Measurements from ENCODE around the gene RTEL1.
"Not testable (repeated sequence)": the region's sequence is repeated elsewhere in the genome, so short reads cannot be mapped to it uniquely, and the experiment has no call there.

RTEL1 gene

DNA sequence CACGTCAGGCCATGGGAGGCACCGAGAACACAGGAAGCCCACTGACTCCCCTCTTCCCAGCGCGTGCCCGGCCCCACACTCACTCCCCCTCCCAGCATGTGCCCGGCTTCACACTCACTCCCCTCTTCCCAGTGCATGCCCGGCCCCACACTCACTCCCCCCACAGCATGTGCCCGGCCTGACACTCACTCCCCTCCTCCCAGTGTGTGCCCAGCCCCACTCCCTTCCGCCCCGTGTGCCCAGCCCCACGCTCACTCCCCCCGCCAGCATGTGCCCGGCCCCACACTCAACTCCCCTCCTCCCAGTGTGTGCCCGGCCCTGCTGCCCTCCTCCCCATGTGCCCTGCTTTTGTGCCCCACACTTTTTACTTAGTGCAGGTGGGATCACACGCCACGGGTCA is 9.7 kb downstream of the RTEL1 start:
- DNase-seq (ENCODE audit: low read depth), result no peak

DNA sequence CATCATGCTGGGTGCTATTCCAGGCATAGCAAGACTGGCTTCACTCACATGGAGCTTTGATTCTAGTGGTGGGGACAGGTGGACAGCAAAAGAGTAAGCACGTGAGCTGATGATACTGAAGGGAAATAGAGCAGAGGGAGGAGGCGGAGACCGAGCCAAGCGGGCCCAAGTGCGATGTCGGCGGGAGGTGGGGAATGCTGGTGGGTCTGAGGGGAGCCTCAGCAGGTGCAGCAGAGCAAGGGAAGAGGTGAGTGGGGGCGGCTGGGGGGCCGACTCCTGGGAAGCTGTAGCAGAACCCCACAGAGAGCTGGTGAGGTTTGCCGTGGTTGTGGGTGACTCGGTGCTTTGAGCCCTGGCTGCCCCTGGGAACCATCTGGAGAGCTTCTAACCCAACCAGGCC is 10.2 kb downstream of the RTEL1 start:
- no peak for DNase-seq (ENCODE audit: low read depth)

DNA sequence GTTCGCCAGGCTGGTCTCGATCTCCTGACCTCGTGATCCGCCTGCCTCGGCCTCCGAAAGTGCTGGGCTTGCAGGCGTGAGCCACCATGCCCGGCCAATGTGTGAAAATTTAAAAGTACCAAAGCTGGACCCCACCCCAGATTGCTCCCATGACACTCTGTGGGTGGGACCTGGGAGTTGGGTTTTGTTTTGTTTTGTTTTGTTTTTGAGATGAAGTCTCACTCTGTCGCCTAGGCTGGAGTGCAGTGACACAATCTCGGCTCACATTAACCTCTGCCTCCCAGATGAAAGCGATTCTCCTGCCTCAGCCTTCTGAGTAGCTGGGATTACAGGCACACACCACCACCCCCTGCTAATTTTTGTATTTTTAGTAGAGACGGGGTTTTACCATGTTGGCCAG is 13.6 kb downstream of the RTEL1 start:
- DNase-seq (ENCODE audit: low read depth), result not testable (repeated sequence)

DNA sequence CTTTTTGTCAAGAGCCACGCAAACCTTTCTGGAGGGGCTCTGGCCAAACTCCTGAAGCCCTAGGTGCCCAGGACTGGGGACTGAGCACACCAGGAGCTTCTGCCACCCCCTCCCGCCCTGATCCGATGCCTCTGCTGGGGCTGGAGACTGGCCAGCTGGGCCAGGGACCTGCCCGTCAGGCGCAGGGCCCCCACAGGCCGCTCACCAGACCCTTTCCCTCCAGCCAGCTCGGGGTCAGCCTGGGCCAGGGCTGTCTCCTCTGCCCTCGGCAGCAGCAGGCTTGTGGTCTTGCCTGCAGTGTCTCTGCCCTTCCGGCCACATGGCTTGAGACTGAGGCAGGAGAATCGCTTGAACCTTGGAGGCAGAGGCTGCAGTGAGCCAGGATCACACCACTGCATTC is 14.6 kb downstream of the RTEL1 start:
- no peak for DNase-seq (ENCODE audit: low read depth)

DNA sequence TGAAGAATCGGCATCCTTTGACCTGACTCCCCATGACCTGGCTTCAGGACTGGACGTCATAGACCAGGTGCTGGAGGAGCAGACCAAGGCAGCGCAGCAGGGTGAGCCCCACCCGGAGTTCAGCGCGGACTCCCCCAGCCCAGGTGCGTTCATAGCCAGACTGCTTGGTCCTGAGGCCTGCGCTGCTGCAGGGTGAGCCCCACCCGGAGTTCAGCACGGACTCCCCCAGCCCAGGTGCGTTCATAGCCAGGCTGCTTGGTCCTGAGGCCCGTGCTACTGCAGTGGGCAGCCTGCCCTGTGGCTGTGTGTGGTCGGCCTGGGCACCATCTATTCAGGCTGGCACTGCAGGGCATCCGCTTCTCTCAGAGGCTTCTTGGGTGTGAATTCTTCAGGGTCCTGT is 15.8 kb downstream of the RTEL1 start:
- no peak for DNase-seq (ENCODE audit: low read depth)

DNA sequence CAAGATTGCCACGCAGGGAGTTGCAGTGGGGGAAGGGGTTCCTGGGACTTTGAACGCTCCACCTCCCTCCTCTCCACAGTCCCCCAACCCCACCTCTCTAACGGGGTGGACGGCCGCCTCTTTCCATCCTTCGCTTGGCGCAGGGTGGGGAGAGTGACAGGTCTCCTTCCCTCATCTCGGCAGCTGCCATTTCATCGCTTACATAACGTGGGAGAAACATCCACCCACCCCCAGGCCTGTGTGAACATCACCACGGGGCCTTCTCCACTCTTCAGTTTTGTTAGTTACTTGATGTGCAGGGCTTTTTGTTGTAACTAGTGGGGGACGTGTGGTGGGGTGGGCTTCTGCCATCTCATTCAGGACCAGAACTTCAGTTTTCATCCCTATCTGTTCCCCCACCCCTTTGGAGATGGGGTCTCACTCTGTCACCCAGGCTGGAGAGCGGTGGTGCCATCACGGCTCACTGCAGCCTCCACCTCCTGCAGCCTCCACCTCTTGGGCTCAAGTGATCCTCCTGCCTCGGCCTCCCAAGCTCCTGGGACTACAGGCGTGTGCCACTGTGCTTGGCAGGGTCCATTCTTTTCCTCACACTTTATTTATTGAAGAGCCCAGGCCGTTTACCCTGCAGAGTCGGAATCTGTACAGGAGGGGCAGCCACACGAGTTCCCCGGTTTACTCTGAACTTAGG is 17.7 kb downstream of the RTEL1 start:
- DNase-seq (ENCODE audit: low read depth), result no peak

DNA sequence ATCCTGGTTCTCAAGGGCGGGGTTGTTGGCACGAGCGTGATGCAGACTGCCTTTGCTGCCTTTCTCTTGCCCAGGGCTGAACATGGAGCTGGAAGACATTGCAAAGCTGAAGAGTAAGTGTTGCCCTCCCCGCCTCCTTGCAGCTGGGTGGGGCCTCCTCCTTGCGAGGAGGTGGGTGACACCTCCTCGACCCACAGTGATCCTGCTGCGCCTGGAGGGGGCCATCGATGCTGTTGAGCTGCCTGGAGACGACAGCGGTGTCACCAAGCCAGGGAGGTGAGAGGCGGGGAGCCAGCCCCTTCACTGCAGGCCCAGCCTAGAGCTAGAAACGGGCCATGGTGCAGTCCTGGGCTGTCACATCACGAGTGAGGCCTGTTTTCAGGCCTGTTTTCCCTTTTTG is 20.0 kb downstream of the RTEL1 start:
- DNase-seq (ENCODE audit: low read depth), result no peak

- no peak for DNase-seq (ENCODE audit: low read depth)
Observed at GRCh38 chr20:63678667-63679465, 20.8 kb downstream of the RTEL1 start.

DNA sequence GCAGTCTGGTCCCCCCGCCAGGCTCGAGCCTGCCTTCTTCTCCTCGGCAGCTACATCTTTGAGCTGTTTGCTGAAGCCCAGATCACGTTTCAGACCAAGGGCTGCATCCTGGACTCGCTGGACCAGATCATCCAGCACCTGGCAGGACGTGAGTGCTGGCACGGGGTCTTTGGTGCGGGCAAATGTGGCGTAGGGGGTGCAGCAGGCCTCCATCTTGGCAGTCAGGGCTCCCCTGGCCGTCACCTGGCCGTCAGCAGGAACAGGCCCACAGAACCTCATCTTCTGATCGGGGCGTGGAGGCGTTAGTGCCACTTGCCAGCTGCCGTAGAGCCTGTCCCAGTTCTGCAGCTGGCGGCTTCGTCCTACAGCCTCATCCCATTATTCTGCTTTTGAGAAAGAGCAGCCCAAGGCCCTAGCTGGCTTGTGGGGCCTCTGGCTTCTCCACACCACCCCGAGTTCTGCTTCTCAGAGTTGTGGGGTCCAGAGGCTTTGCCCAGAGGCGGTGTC is 21.7 kb downstream of the RTEL1 start:
- no peak for DNase-seq (ENCODE audit: low read depth)

GRCh38 chr20:63680427-63680826 is 22.3 kb downstream of the RTEL1 start:
- DNase-seq (ENCODE audit: low read depth), result no peak

- no peak for DNase-seq (ENCODE audit: low read depth)
Observed at GRCh38 chr20:63680857-63681608, 22.9 kb downstream of the RTEL1 start.

- DNase-seq (ENCODE audit: low read depth), result no peak
Observed at GRCh38 chr20:63681609-63682142, 23.6 kb downstream of the RTEL1 start.

- DNase-seq (ENCODE audit: low read depth), result peak; percentile 94
Observed at GRCh38 chr20:63682384-63683139, 24.4 kb downstream of the RTEL1 start.

- DNase-seq (ENCODE audit: low read depth), result no peak
Observed at GRCh38 chr20:63685269-63686026, 27.3 kb downstream of the RTEL1 start.

- no peak for DNase-seq (ENCODE audit: low read depth)
Observed at GRCh38 chr20:63686094-63686491, 28.0 kb downstream of the RTEL1 start.

- DNase-seq (ENCODE audit: low read depth), result peak; percentile 78
Observed at GRCh38 chr20:63686492-63687321, 28.6 kb downstream of the RTEL1 start.

GRCh38 chr20:63687419-63688178 is 29.5 kb downstream of the RTEL1 start:
- no peak for DNase-seq (ENCODE audit: low read depth)

GRCh38 chr20:63688228-63689045 is 30.3 kb downstream of the RTEL1 start:
- no peak for DNase-seq (ENCODE audit: low read depth)
